Upper lobe of left lung (tissue), 4 donors: ENCODE measurements around the gene RMI1.

Experiments
- CTCF ChIP-seq, 6 experiments: fragments of 450-650 bp in 4 of 6; fragments of 200-600 bp in 2 of 6; sonication (generic) in 2 of 6; IDR thresholded peaks; one replicate each; pipeline ENCODE4 v1.5.1; 2016 to 2019; ENCODE audit warnings: antibody characterized with exemption in 6 of 6
- EP300 ChIP-seq, 4 donors: sonication (generic); formaldehyde crosslinking; IDR thresholded peaks; one replicate each; pipeline ENCODE4 v1.5.1; 2017; ENCODE audit warnings: antibody characterized with exemption in 4 of 4, control low read depth in 2 of 4
- POLR2A ChIP-seq, 4 donors: fragments of 450-650 bp; IDR thresholded peaks; one replicate each; pipeline ENCODE4 v1.5.1; 2016 to 2017; ENCODE audit warnings: antibody characterized with exemption in 4 of 4, mild to moderate bottlenecking in 2 of 4
- POLR2AphosphoS5 ChIP-seq, 2 donors: sonication (generic); formaldehyde crosslinking; IDR thresholded peaks; one replicate each; pipeline ENCODE4 v1.5.1; 2017; ENCODE audit warnings: antibody characterized with exemption in 2 of 2

GRCh38 chr9:84024041-84024575 is 43.5 kb downstream of the RMI1 start:
- TF ChIP-seq EP300 (IDR thresholded peaks at IDR 0.05) (no peak), CTCF (IDR thresholded peaks at IDR 0.05) (no peak), POLR2AphosphoS5 (IDR thresholded peaks at IDR 0.05) (no peak), POLR2A (IDR thresholded peaks at IDR 0.05) (no peak)
